ENCODE measurements around the gene CAPN12. TPM values are rescaled to one million over a fixed set of nuclear protein-coding genes. Genes with fewer than 3 reads are reported as not detected.

CAPN12 gene
- total RNA-seq, 1 experiment from 2014 or later: 8.8 TPM

DNA sequence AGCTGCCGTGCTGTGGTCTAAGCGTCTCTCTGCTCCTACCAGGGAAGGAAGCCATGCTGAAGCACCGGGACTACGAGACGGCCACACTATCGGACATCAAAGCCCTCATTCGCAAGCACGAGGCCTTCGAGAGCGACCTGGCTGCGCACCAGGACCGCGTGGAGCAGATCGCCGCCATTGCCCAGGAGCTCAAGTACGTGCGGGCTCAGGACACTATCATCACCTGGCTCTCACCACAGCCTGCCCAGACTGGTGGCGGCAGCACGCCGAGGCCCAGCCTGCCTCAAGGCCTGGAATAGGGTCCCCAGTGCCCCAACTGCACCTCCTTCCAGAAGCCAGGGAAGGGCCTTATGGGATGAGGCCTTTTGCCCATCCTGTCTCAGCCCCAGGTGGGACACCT lies 22.8 kb downstream of the CAPN12 start:
- H4K20me1 ChIP-seq (ENCODE audit: insufficient read depth): no peaks in the 10 kb centered on the region
- no peak overlapping the region for H3K4me3 ChIP-seq (replicated peaks in 1 of 2; ENCODE audit: low read depth in 1 of 2, low read length in 2 of 2)
- BruUV-seq (replicated peaks): no TSS peak
- no peaks in the 10 kb centered on the region for H3K9me2 ChIP-seq (ENCODE audit: insufficient read depth)
- TF ChIP-seq SIN3A (IDR thresholded peaks at IDR 0.05; ENCODE audit: low read depth) (no peak), EGR1 (IDR thresholded peaks at IDR 0.05; ENCODE audit: low read depth) (no peak), EZH2phosphoT487 (IDR thresholded peaks at IDR 0.05; ENCODE audit: borderline replicate concordance) (no peak), EZH2 (IDR thresholded peaks at IDR 0.05) (no peak), CEBPB (IDR thresholded peaks at IDR 0.05; ENCODE audit: low read depth) (no peak), FOSL1 (IDR thresholded peaks at IDR 0.05; ENCODE audit: low read depth) (no peak)
- TF ChIP-seq, protein P1, sequence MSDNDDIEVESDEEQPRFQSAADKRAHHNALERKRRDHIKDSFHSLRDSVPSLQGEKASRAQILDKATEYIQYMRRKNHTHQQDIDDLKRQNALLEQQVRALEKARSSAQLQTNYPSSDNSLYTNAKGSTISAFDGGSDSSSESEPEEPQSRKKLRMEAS (IDR thresholded peaks at IDR 0.05): no peak
- H2AFZ ChIP-seq (ENCODE audit: low read depth, low read length, poor library complexity, severe bottlenecking): no peak overlapping the region
- POLR2A ChIA-PET: no interaction called here
- H3K4me1 ChIP-seq (ENCODE audit: control insufficient read depth in 1 of 2, insufficient read depth in 2 of 2, low read length in 2 of 2): no peaks in the 10 kb centered on the region; a peak in 1 of 4 replicates
- peaks cover 13% of the 10 kb centered on the region; the same call in 1 of the 2 replicates for H3K79me2 ChIP-seq (ENCODE audit: insufficient read depth, low read length)
- no peak overlapping the region; the same call in 1 of the 2 replicates for H3K27ac ChIP-seq (ENCODE audit: low read depth, low read length)
- H3K27me3 ChIP-seq (ENCODE audit: insufficient read depth, low read length): no peaks in the 10 kb centered on the region
- RAD21 ChIA-PET (ENCODE audit: low non-redundant PET in 1 of 2, low total read pairs in 2 of 2, uncharacterized antibody in 2 of 2, unreplicated experiment in 2 of 2): no interaction called here
- CTCF ChIA-PET: no interaction called here
- no peaks in the 10 kb centered on the region for H3K9me3 ChIP-seq (ENCODE audit: control insufficient read depth in 1 of 2, insufficient read depth in 1 of 2, low read depth in 1 of 2, low read length in 2 of 2)
- intact Hi-C loops (cut with micrococcal nuclease): no loop called here
- DNase-seq (ENCODE audit: low read depth, low spot score) (no peak), ATAC-seq (no peak)
- H3K4me2 ChIP-seq (ENCODE audit: low read length): no peak overlapping the region
- H3K9ac ChIP-seq (ENCODE audit: low read length): no peak overlapping the region
- H3K36me3 ChIP-seq (ENCODE audit: control insufficient read depth in 1 of 2, insufficient read depth in 2 of 2, low read length in 2 of 2): peaks cover 24 to 91% of the 10 kb centered on the region in 2 experiments; a peak in 3 of 4 replicates

DNA sequence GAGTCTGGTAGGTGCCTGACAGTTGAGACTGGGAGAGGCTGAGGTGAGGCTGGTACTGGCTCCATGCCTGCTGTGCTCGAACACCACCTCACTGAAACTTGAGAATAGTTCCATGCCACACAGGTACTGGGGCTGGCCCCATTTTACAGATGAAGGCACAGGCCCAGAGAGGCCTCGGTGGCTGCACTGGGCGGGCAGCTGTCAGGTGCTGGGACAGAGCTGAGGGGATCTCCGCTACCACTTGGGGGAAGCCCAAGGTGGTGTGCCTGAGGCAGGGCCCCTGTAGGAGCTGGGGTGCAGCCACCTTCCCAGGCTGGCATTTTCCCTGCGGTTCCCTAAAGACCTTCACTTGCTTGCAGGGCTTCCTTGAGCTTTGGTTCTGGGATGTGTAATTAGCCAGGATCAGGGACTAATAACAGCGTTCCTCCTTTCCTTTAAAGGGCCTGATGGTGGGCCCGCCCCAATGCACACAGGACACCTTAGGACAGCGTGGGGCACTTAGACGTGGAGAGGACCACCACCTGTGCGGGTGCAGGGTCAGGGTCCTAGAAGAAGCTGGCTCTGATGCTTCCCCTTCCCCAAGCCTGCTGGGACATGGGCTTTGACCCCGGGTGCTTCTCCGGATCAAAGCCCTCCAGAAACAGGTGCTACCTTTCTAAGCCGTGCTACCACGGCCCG lies 23.6 kb downstream of the CAPN12 start:
- no peak for ATAC-seq
- Histone ChIP-seq H3K9me2 (ENCODE audit: insufficient read depth) (no peaks in the 10 kb centered on the region), H3K79me2 (ENCODE audit: insufficient read depth, low read length) (peaks cover 13% of the 10 kb centered on the region; the same call in 1 of the 2 replicates), H3K9ac (ENCODE audit: low read length) (no peak overlapping the region), H4K20me1 (ENCODE audit: insufficient read depth) (no peaks in the 10 kb centered on the region), H3K9me3 (ENCODE audit: control insufficient read depth in 1 of 2, insufficient read depth in 1 of 2, low read depth in 1 of 2, low read length in 2 of 2) (no peaks in the 10 kb centered on the region), H3K4me1 (ENCODE audit: control insufficient read depth in 1 of 2, insufficient read depth in 2 of 2, low read length in 2 of 2) (no peaks in the 10 kb centered on the region; a peak in 1 of 4 replicates), H3K27ac (ENCODE audit: low read depth, low read length) (peak overlapping the region; percentile 17; the same call in 1 of the 2 replicates), H3K27me3 (ENCODE audit: insufficient read depth, low read length) (no peaks in the 10 kb centered on the region), H3K36me3 (ENCODE audit: control insufficient read depth in 1 of 2, insufficient read depth in 2 of 2, low read length in 2 of 2) (peaks cover 24 to 84% of the 10 kb centered on the region in 2 experiments; a peak in 3 of 4 replicates), H2AFZ (ENCODE audit: low read depth, low read length, poor library complexity, severe bottlenecking) (no peak overlapping the region), H3K4me2 (ENCODE audit: low read length) (no peak overlapping the region), H3K4me3 (replicated peaks in 1 of 2; ENCODE audit: low read depth in 1 of 2, low read length in 2 of 2) (no peak overlapping the region)
- TF ChIP-seq EZH2 (IDR thresholded peaks at IDR 0.05) (no peak), POLR2AphosphoS5 (IDR thresholded peaks at IDR 0.05; ENCODE audit: low read depth, low read length) (no peak), EZH2phosphoT487 (IDR thresholded peaks at IDR 0.05; ENCODE audit: borderline replicate concordance) (no peak), JUND (IDR thresholded peaks at IDR 0.05) (no peak), SRF (IDR thresholded peaks at IDR 0.05; ENCODE audit: low read depth) (no peak)
- TF ChIP-seq, protein P1 (IDR thresholded peaks at IDR 0.05): no peak
- CTCF ChIA-PET: no interaction called here
- no peak for DNase-seq (ENCODE audit: low read depth, low spot score)
- intact Hi-C loops (cut with micrococcal nuclease): no loop called here
- RAD21 ChIA-PET (ENCODE audit: low non-redundant PET in 1 of 2, low total read pairs in 2 of 2, uncharacterized antibody in 2 of 2, unreplicated experiment in 2 of 2): no interaction called here
- POLR2A ChIA-PET: no interaction called here
- no TSS peak for BruUV-seq (replicated peaks)
